GM18505 (cell line): Measurements from ENCODE around the gene GNG5.

Experiments
- ATAC-seq: cut with Tn5 transposase; IDR thresholded peaks from one replicate; pipeline ENCODE4 v1.9.1; 2021; ENCODE audit not compliant: unreplicated experiment
- POLR2A ChIP-seq: IDR thresholded peaks from 4 replicates; pipeline ENCODE4 v1.6.1; 2011; ENCODE audit warnings: borderline replicate concordance; ENCODE audit not compliant: insufficient read depth, insufficient read length; ENCODE audit errors: extremely low read depth

The GNG5 gene

GRCh38 chr1:84505493-84506001, 834 bp downstream of the GNG5 start:
- TF ChIP-seq POLR2A = no peak
- ATAC-seq = peak; percentile 36

GRCh38 chr1:84504580-84505492, 1.5 kb downstream of the GNG5 start:
- TF ChIP-seq POLR2A = no peak

GRCh38 chr1:84502927-84503326, 3.5 kb downstream of the GNG5 start:
- TF ChIP-seq POLR2A = no peak
- ATAC-seq = no peak

More at GRCh38 chr1:84504580-84505492, 1.5 kb downstream of the GNG5 start:
- no peak for ATAC-seq

GRCh38 chr1:84497631-84498275, 8.6 kb downstream of the GNG5 start:
- TF ChIP-seq POLR2A = no peak

GRCh38 chr1:84496498-84496897, 9.9 kb downstream of the GNG5 start:
- no peak for ATAC-seq
- no peak for TF ChIP-seq POLR2A

More at GRCh38 chr1:84497631-84498275, 8.6 kb downstream of the GNG5 start:
- ATAC-seq = no peak

- no peak for ATAC-seq
- TF ChIP-seq POLR2A = no peak
Observed at GRCh38 chr1:84493747-84494146, 12.6 kb downstream of the GNG5 start.

- no peak for ATAC-seq
- TF ChIP-seq POLR2A = no peak
Observed at GRCh38 chr1:84492726-84493125, 13.7 kb downstream of the GNG5 start.

GRCh38 chr1:84489766-84490165, 16.6 kb downstream of the GNG5 start:
- no peak for ATAC-seq
- no peak for TF ChIP-seq POLR2A

- no peak for ATAC-seq
- TF ChIP-seq POLR2A = no peak
Observed at GRCh38 chr1:84488107-84488506, 18.3 kb downstream of the GNG5 start.

- TF ChIP-seq POLR2A = no peak
- no peak for ATAC-seq
Observed at GRCh38 chr1:84481317-84481716, 25.1 kb downstream of the GNG5 start.

- no peak for TF ChIP-seq POLR2A
- peak; percentile 37 for ATAC-seq
Observed at GRCh38 chr1:84480650-84481049, 25.7 kb downstream of the GNG5 start.

- peak; percentile 23 for ATAC-seq
- TF ChIP-seq POLR2A = no peak
Observed at GRCh38 chr1:84479998-84480397, 26.4 kb downstream of the GNG5 start.
